Fibroblast of villous mesenchyme (primary cell): ENCODE data around the gene STAMBPL1. TPM values are rescaled to one million over a fixed set of nuclear protein-coding genes. Genes with fewer than 3 reads are reported as not detected.

ENCODE experiments used
- DNase-seq: peaks from one replicate; pipeline ENCODE4 v3.0.0-alpha.2; 2010; ENCODE audit warnings: low read depth
- H3K4me3 ChIP-seq: 2 replicates; pipeline ENCODE4 v1.5.1; 2011; ENCODE audit warnings: low read depth, mild to moderate bottlenecking, low read length
- CTCF ChIP-seq: IDR thresholded peaks from 2 replicates; pipeline ENCODE4 v1.5.1; 2012; ENCODE audit warnings: low read depth, mild to moderate bottlenecking, low read length; ENCODE audit not compliant: insufficient read depth
- total RNA-seq: library from RNA; depleted of rRNA; stranded (reverse); fragments of >200 nt; gene quantifications from 2 replicates; pipeline ENCODE4 v1.2.3, GENCODE V29; 2012

The STAMBPL1 gene
- total RNA-seq, 1 donor = 98.9 TPM

- DNase-seq = no peak
- H3K4me3 ChIP-seq = no peak overlapping the region
- TF ChIP-seq CTCF = no peak
Observed at GRCh38 chr10:88960802-88961201, 80.8 kb downstream of the STAMBPL1 start.

GRCh38 chr10:88961266-88961665 is 81.2 kb downstream of the STAMBPL1 start:
- no peak for DNase-seq
- H3K4me3 ChIP-seq = no peak overlapping the region
- TF ChIP-seq CTCF = no peak

GRCh38 chr10:88962336-88962735 is 82.3 kb downstream of the STAMBPL1 start:
- no peak for TF ChIP-seq CTCF
- H3K4me3 ChIP-seq = no peak overlapping the region
- DNase-seq = no peak

- no peak for TF ChIP-seq CTCF
- DNase-seq = no peak
- no peak overlapping the region for H3K4me3 ChIP-seq
Observed at GRCh38 chr10:88963318-88963717, 83.3 kb downstream of the STAMBPL1 start.

GRCh38 chr10:88964360-88964759 is 84.3 kb downstream of the STAMBPL1 start:
- no peak for TF ChIP-seq CTCF
- H3K4me3 ChIP-seq = no peak overlapping the region
- DNase-seq = no peak

- no peak overlapping the region for H3K4me3 ChIP-seq
- TF ChIP-seq CTCF = no peak
- peak; percentile 64 for DNase-seq
Observed at GRCh38 chr10:88964869-88965415, 84.9 kb downstream of the STAMBPL1 start.

GRCh38 chr10:88966797-88967196 is 86.8 kb downstream of the STAMBPL1 start:
- H3K4me3 ChIP-seq = no peak overlapping the region
- TF ChIP-seq CTCF = no peak
- DNase-seq = no peak
